ENCODE results near the gene CYP4V2. TPM values are rescaled to one million over a fixed set of nuclear protein-coding genes. Genes with fewer than 3 reads are reported as not detected.
"Not testable (repeated sequence)": the region's sequence is repeated elsewhere in the genome, so short reads cannot be mapped to it uniquely, and the experiment has no call there.

Gene CYP4V2
- total and polyA plus RNA-seq, 8 donors = 6.4 to 27.8 (median 14.6) TPM

GRCh38 chr4:186240848-186241491 is 49.6 kb downstream of the CYP4V2 start:
- no peak overlapping the region for H3K27ac ChIP-seq
- H3K4me1 ChIP-seq = no peaks in the 10 kb centered on the region
- no peaks in the 10 kb centered on the region for H3K36me3 ChIP-seq
- no peaks in the 10 kb centered on the region for H3K27me3 ChIP-seq
- TF ChIP-seq CTCF (IDR thresholded peaks at IDR 0.05) = no peak
- ATAC-seq (no peak), DNase-seq (no peak)
- H3K4me3 ChIP-seq = no peak overlapping the region
- H3K9me3 ChIP-seq = peaks cover 0 to 4% of the 10 kb centered on the region in 2 donors
- intact Hi-C loops (cut with DNase I) = no loop called here

- H3K36me3 ChIP-seq = no peaks in the 10 kb centered on the region
- no peaks in the 10 kb centered on the region for H3K27me3 ChIP-seq
- H3K9me3 ChIP-seq = peaks cover 0 to 4% of the 10 kb centered on the region in 2 donors
- DNase-seq = no peak
- no peaks in the 10 kb centered on the region for H3K4me1 ChIP-seq
- no peak for TF ChIP-seq CTCF (IDR thresholded peaks at IDR 0.05)
- no peak overlapping the region for H3K27ac ChIP-seq
- ATAC-seq = no peak
- intact Hi-C loops (cut with DNase I) = no loop called here
- no peak overlapping the region for H3K4me3 ChIP-seq
Measured at GRCh38 chr4:186241616-186242015, 50.2 kb downstream of the CYP4V2 start.

- H3K27ac ChIP-seq; intact Hi-C loops (cut with DNase I); H3K27me3 ChIP-seq: not testable (repeated sequence)
Measured at GRCh38 chr4:186242031-186242430, 50.7 kb downstream of the CYP4V2 start.

GRCh38 chr4:186243331-186243730 is 52.0 kb downstream of the CYP4V2 start:
- intact Hi-C loops (cut with DNase I) = no loop called here
- Histone ChIP-seq H3K4me1 (no peaks in the 10 kb centered on the region), H3K36me3 (no peaks in the 10 kb centered on the region), H3K4me3 (no peak overlapping the region), H3K27me3 (no peaks in the 10 kb centered on the region), H3K27ac (no peak overlapping the region), H3K9me3 (peaks cover 0 to 4% of the 10 kb centered on the region in 2 donors)
- ATAC-seq (no peak), DNase-seq (no peak)
- no peak for TF ChIP-seq CTCF (IDR thresholded peaks at IDR 0.05)

More at GRCh38 chr4:186242031-186242430, 50.7 kb downstream of the CYP4V2 start:
- not testable (repeated sequence) for H3K4me1 ChIP-seq, H3K9me3 ChIP-seq, H3K4me3 ChIP-seq, DNase-seq, H3K36me3 ChIP-seq, ATAC-seq

- DNase-seq (no peak), ATAC-seq (no peak)
- peaks cover 0 to 4% of the 10 kb centered on the region in 2 donors for H3K9me3 ChIP-seq
- intact Hi-C loops (cut with DNase I) = no loop called here
- no peaks in the 10 kb centered on the region for H3K36me3 ChIP-seq
- no peak for TF ChIP-seq CTCF (IDR thresholded peaks at IDR 0.05)
- no peak overlapping the region for H3K4me3 ChIP-seq
- H3K27me3 ChIP-seq = no peaks in the 10 kb centered on the region
- H3K27ac ChIP-seq = no peak overlapping the region
- no peaks in the 10 kb centered on the region for H3K4me1 ChIP-seq
Measured at GRCh38 chr4:186244835-186245234, 53.5 kb downstream of the CYP4V2 start.

GRCh38 chr4:186247062-186247752 is 55.8 kb downstream of the CYP4V2 start:
- H3K4me3 ChIP-seq; H3K27ac ChIP-seq; H3K27me3 ChIP-seq; H3K36me3 ChIP-seq; DNase-seq; intact Hi-C loops (cut with DNase I); ATAC-seq; H3K9me3 ChIP-seq; H3K4me1 ChIP-seq: not testable (repeated sequence)
